Suprapubic skin (tissue), 4 donors: Measurements from ENCODE around the gene CTSO.

Experiments used
- CTCF ChIP-seq, 2 donors: fragments of 200-600 bp in 1 of 2; fragments of 450-650 bp in 1 of 2; sonication (generic) in 1 of 2; IDR thresholded peaks; one replicate each; pipeline ENCODE4 v1.5.1; 2016 to 2019; ENCODE audit warnings: antibody characterized with exemption in 2 of 2, mild to moderate bottlenecking in 1 of 2, moderate library complexity in 1 of 2
- EP300 ChIP-seq: sonication (generic); formaldehyde crosslinking; IDR thresholded peaks from one replicate; pipeline ENCODE4 v1.6.1; 2017; ENCODE audit warnings: antibody characterized with exemption
- POLR2A ChIP-seq, 2 donors: fragments of 450-650 bp; IDR thresholded peaks; one replicate each; pipeline ENCODE4 v1.6.1; 2017; ENCODE audit warnings: antibody characterized with exemption in 2 of 2, mild to moderate bottlenecking in 2 of 2, moderate library complexity in 2 of 2
- POLR2AphosphoS5 ChIP-seq, 3 donors: sonication (generic); formaldehyde crosslinking; IDR thresholded peaks; one replicate each; pipeline ENCODE4 v1.6.1; 2017; ENCODE audit warnings: antibody characterized with exemption in 3 of 3

GRCh38 chr4:155978810-155979209 lies 25.1 kb upstream of the CTSO start:
- TF ChIP-seq EP300 (no peak), CTCF (IDR thresholded peaks at IDR 0.05) (no peak), POLR2A (IDR thresholded peaks at IDR 0.05) (no peak), POLR2AphosphoS5 (IDR thresholded peaks at IDR 0.05) (no peak)
